SW480 (cell line): Measurements from ENCODE around the gene ATOH8.
"Not testable (repeated sequence)": the region's sequence is repeated elsewhere in the genome, so short reads cannot be mapped to it uniquely, and the experiment has no call there.

Source experiments
- DNase-seq: peaks from one replicate; pipeline ENCODE4 v3.0.0-alpha.2; 2016; ENCODE audit warnings: low spot score

The ATOH8 gene

DNA sequence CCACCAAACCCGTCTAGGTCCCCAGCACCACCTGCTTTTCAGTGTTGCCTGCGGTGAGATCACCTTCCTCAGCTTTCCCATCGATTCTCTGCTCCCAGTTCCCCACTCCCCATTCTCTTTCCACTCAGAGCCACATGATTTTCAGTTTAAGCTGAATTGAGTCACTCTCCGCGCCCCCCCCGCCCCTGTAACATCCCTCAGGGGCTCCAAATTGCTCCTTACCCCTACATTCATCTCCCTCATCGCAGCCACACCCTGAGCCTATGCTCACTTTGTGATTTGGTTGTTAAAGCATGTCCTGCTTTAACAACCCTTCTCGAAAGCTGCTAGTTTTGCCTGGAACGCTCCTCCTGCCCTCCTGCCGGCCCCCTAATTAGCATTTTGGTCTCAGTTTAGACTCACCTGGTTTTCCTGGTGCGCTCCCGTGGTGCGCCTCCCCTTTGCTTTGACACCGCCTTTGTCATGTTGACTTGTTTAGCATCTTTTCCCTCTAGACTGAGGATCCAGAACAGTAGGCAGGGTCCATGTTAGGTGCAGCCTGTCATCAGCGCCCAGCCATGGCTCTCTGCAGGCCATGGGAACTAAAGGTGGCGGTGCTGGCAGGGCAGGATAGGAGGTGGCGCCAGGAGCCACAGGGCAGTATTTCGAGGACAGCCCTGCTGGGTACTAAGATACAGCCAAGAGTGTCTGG, 74.2 kb downstream of the ATOH8 start:
- no peak for DNase-seq

DNA sequence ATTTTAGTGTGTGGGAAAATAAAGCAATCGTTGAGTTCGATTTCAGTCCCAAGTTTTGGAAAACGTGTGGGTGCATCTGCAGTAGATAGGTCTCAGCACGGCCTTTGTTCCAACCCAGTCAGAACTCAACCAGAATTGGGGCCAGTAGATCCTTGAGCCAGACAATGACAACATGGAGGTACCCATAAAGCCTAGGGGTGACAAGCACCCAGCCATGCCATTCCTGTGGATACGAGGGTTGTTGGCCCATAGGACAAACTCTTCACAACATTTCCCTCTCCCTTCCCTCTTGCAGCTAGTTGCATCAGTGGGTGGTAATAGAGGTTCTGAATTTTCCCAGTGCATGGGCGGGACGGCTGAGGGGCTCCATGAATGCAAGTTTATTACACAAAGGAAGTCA, 74.9 kb downstream of the ATOH8 start:
- DNase-seq, result peak; percentile 49

GRCh38 chr2:85829394-85829793, 75.6 kb downstream of the ATOH8 start:
- DNase-seq, result not testable (repeated sequence)

- no peak for DNase-seq
These were observed 76.9 kb downstream of the ATOH8 start for GRCh38 chr2:85830645-85831044.

- no peak for DNase-seq
These were observed 77.9 kb downstream of the ATOH8 start for GRCh38 chr2:85831735-85832134.

GRCh38 chr2:85834466-85834865, 80.7 kb downstream of the ATOH8 start:
- no peak for DNase-seq
